ENCODE results near the gene PRKAR1B. TPM values are rescaled to one million over a fixed set of nuclear protein-coding genes. Genes with fewer than 3 reads are reported as not detected.
"Not testable (repeated sequence)": the region's sequence is repeated elsewhere in the genome, so short reads cannot be mapped to it uniquely, and the experiment has no call there.

PRKAR1B gene
- total RNA-seq, 1 experiment from 2014 or later: 27.2 TPM

DNA sequence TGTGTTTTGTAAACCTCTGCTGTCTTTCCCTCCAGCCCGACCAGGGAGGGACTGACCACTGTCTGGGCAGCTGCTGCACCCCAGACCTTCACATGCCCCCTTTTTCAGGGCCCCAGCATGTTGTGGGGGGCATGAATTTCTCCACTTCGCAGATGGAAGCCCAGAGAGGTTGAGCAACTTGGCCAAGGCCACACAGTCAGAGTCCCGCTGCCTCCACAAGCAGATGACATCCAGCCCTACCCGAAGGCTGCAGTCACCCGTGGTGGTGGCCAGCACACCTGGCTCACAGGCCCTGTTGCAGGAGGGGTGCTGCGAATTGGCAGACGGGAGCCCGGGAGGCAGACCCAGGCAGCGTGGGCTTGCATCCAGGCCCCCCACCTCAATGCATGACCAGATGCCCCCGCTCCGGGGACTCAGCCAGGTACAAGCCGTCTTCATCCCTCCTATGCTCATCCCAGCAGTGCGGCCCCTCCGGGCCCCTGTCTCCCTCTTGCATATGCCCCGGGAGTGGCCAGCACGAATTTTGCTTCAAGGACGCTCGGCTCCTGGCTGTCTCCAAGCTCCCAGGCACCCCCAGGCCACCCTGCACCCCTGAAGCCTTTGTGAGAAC lies 171.4 kb downstream of the PRKAR1B start:
- intact Hi-C loops (cut with micrococcal nuclease; ENCODE audit: unreplicated experiment): no loop called here
- no peaks in the 10 kb centered on the region for H3K27me3 ChIP-seq (replicated peaks; ENCODE audit: insufficient read depth, low read depth, low read length, poor library complexity)
- H3K4me3 ChIP-seq (ENCODE audit: low read depth, low read length, poor library complexity, severe bottlenecking): no peak overlapping the region
- CTCF ChIA-PET: no interaction called here
- no TSS peak for BruUV-seq (replicated peaks)
- H3K27ac ChIP-seq (ENCODE audit: low read depth, low read length, poor library complexity, severe bottlenecking): no peak overlapping the region
- DNase-seq (ENCODE audit: low spot score): no peak
- no peaks in the 10 kb centered on the region for H3K9me3 ChIP-seq (ENCODE audit: low read depth, low read length, poor library complexity, severe bottlenecking)
- POLR2A ChIA-PET (ENCODE audit: low non-redundant PET): no interaction called here
- no peak for TF ChIP-seq EZH2 (IDR thresholded peaks at IDR 0.05; ENCODE audit: borderline replicate concordance, low read depth, low read length, poor library complexity, severe bottlenecking)
- TF ChIP-seq, protein P1, sequence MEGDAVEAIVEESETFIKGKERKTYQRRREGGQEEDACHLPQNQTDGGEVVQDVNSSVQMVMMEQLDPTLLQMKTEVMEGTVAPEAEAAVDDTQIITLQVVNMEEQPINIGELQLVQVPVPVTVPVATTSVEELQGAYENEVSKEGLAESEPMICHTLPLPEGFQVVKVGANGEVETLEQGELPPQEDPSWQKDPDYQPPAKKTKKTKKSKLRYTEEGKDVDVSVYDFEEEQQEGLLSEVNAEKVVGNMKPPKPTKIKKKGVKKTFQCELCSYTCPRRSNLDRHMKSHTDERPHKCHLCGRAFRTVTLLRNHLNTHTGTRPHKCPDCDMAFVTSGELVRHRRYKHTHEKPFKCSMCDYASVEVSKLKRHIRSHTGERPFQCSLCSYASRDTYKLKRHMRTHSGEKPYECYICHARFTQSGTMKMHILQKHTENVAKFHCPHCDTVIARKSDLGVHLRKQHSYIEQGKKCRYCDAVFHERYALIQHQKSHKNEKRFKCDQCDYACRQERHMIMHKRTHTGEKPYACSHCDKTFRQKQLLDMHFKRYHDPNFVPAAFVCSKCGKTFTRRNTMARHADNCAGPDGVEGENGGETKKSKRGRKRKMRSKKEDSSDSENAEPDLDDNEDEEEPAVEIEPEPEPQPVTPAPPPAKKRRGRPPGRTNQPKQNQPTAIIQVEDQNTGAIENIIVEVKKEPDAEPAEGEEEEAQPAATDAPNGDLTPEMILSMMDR (conservative IDR thresholded peaks at IDR 0.05; ENCODE audit: low read depth, low read length): no peak
- no peaks in the 10 kb centered on the region for H3K4me1 ChIP-seq (ENCODE audit: insufficient read depth, low read length, poor library complexity, severe bottlenecking)
- no peaks in the 10 kb centered on the region for H3K36me3 ChIP-seq (ENCODE audit: insufficient read depth, low read length, poor library complexity, severe bottlenecking)

DNA sequence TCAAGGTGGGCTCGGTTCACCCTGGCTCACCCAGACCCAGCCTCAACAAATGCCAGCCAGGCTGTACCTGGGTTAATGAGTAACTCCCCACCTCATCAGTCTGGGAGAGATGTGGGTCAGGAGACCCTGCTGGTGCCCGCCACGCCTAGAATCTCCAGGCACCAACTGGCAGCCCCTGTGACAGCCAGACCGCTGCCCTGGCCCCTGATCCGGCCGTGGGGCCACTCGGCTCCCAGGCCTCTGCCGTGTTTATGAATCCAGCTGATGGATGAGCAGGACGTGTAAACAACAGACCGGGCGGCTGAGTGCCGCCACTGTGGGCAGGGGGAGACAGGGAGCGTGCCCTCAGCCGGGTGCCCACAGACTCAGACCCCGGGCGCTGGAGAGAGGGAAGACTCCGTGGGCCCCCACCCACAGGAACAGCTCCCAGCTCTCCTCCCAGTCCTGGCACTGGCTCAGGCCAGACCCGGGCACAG lies 173.4 kb downstream of the PRKAR1B start:
- BruUV-seq (replicated peaks): no TSS peak
- CTCF ChIA-PET: no interaction called here

DNA sequence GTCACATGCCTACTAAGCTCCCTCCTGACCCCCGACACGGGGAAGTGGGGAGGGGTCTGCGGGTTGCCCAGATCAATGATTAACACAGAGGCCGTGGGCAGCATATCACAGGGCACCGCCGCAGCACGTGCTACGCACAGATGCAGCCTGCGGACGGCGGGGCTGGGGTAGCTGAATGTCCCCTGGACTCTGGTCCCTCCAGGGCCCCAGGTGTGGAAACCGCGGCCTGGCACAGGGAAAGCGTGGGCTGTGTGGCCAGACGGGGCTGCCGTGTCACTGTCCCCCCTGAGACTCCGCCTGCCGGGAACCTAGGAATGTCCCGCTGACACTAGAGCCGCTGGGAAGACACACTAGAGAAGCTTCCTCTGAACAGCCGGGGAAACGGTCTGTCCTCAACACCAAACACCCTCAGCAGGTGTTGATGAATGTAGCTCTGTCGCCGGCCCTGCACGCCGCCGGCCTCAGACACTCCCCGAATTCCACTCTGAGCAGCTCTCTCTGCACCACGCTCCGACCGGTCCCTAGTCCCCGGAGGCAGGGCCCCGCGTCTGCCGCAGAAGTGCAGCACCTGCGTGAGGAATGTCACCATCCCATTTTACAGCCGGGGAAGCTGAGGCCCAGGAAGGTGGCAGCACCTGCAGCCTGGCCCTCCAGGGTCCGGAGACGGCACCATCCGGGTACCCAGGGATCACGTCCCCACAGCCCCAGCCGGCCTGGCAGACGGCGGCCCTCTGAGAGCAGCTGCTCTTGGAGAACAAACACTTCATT lies 174.0 kb downstream of the PRKAR1B start:
- no TSS peak for BruUV-seq (replicated peaks)
- intact Hi-C loops (cut with micrococcal nuclease; ENCODE audit: unreplicated experiment): no loop called here
- Histone ChIP-seq H3K4me1 (ENCODE audit: insufficient read depth, low read length, poor library complexity, severe bottlenecking) (no peaks in the 10 kb centered on the region), H3K27me3 (replicated peaks; ENCODE audit: insufficient read depth, low read depth, low read length, poor library complexity) (no peaks in the 10 kb centered on the region), H3K9me3 (ENCODE audit: low read depth, low read length, poor library complexity, severe bottlenecking) (no peaks in the 10 kb centered on the region), H3K27ac (ENCODE audit: low read depth, low read length, poor library complexity, severe bottlenecking) (no peak overlapping the region), H3K4me3 (ENCODE audit: low read depth, low read length, poor library complexity, severe bottlenecking) (no peak overlapping the region), H3K36me3 (ENCODE audit: insufficient read depth, low read length, poor library complexity, severe bottlenecking) (no peaks in the 10 kb centered on the region)
- POLR2A ChIA-PET (ENCODE audit: low non-redundant PET): no interaction called here
- CTCF ChIA-PET: no interaction called here
- DNase-seq (ENCODE audit: low spot score): no peak
- TF ChIP-seq, protein P1 (conservative IDR thresholded peaks at IDR 0.05; ENCODE audit: low read depth, low read length): no peak
- no peak for TF ChIP-seq EZH2 (IDR thresholded peaks at IDR 0.05; ENCODE audit: borderline replicate concordance, low read depth, low read length, poor library complexity, severe bottlenecking)

More for the DNA sequence above, 173.4 kb downstream of the PRKAR1B start:
- Histone ChIP-seq H3K9me3 (ENCODE audit: low read depth, low read length, poor library complexity, severe bottlenecking) (no peaks in the 10 kb centered on the region), H3K27me3 (replicated peaks; ENCODE audit: insufficient read depth, low read depth, low read length, poor library complexity) (no peaks in the 10 kb centered on the region), H3K36me3 (ENCODE audit: insufficient read depth, low read length, poor library complexity, severe bottlenecking) (no peaks in the 10 kb centered on the region), H3K27ac (ENCODE audit: low read depth, low read length, poor library complexity, severe bottlenecking) (no peak overlapping the region), H3K4me1 (ENCODE audit: insufficient read depth, low read length, poor library complexity, severe bottlenecking) (no peaks in the 10 kb centered on the region), H3K4me3 (ENCODE audit: low read depth, low read length, poor library complexity, severe bottlenecking) (no peak overlapping the region)
- no peak for DNase-seq (ENCODE audit: low spot score)
- POLR2A ChIA-PET (ENCODE audit: low non-redundant PET): no interaction called here
- intact Hi-C loops (cut with micrococcal nuclease; ENCODE audit: unreplicated experiment): no loop called here
- TF ChIP-seq EZH2 (IDR thresholded peaks at IDR 0.05; ENCODE audit: borderline replicate concordance, low read depth, low read length, poor library complexity, severe bottlenecking): no peak
- TF ChIP-seq, protein P1 (conservative IDR thresholded peaks at IDR 0.05; ENCODE audit: low read depth, low read length): no peak

DNA sequence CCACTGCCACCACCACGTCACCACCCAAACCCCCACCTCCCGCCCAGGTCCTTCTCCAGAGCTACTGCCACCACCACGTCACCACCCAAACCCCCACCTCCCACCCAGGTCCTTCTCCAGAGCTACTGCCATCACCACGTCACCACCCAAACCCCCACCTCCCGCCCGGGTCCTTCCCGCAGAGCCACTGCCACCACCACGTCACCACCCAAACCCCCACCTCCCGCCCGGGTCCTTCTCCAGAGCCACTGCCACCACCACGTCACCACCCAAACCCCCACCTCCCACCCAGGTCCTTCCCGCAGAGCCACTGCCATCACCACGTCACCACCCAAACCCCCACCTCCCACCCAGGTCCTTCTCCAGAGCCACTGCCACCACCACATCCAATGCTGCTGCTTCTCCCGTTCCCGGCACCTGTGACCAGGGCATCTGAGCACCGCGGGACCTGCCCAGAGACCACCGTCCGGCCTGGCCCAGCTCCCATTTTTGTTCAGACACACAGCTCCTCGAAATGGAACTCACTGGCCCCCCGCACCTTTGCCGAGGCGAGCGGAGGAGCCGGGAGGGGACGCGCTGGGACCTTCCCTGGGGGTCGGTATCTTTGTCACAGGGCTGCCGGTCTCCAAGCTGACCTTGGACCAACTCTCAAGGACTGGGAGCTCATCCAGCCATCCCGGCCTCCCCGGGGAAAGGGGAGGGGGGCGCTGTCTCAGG lies 174.8 kb downstream of the PRKAR1B start:
- POLR2A ChIA-PET (ENCODE audit: low non-redundant PET); BruUV-seq (replicated peaks); CTCF ChIA-PET; H3K4me3 ChIP-seq (ENCODE audit: low read depth, low read length, poor library complexity, severe bottlenecking); DNase-seq (ENCODE audit: low spot score); H3K27ac ChIP-seq (ENCODE audit: low read depth, low read length, poor library complexity, severe bottlenecking); H3K36me3 ChIP-seq (ENCODE audit: insufficient read depth, low read length, poor library complexity, severe bottlenecking); intact Hi-C loops (cut with micrococcal nuclease; ENCODE audit: unreplicated experiment); H3K27me3 ChIP-seq (replicated peaks; ENCODE audit: insufficient read depth, low read depth, low read length, poor library complexity); H3K4me1 ChIP-seq (ENCODE audit: insufficient read depth, low read length, poor library complexity, severe bottlenecking); H3K9me3 ChIP-seq (ENCODE audit: low read depth, low read length, poor library complexity, severe bottlenecking): not testable (repeated sequence)

DNA sequence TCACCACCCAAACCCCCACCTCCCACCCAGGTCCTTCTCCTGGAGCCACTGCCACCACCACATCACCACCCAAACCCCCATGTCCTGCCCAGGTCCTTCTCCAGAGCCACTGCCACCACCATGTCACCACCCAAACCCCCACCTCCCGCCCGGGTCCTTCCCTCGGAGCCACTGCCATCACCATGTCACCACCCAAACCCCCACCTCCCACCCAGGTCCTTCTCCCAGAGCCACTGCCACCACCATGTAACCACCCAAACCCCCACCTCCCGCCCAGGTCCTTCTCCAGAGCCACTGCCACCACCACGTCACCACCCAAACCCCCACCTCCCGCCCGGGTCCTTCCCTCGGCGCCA lies 175.5 kb downstream of the PRKAR1B start:
- CTCF ChIA-PET; H3K9me3 ChIP-seq (ENCODE audit: low read depth, low read length, poor library complexity, severe bottlenecking); H3K27me3 ChIP-seq (replicated peaks; ENCODE audit: insufficient read depth, low read depth, low read length, poor library complexity); BruUV-seq (replicated peaks); H3K36me3 ChIP-seq (ENCODE audit: insufficient read depth, low read length, poor library complexity, severe bottlenecking); POLR2A ChIA-PET (ENCODE audit: low non-redundant PET); H3K4me1 ChIP-seq (ENCODE audit: insufficient read depth, low read length, poor library complexity, severe bottlenecking); H3K27ac ChIP-seq (ENCODE audit: low read depth, low read length, poor library complexity, severe bottlenecking); H3K4me3 ChIP-seq (ENCODE audit: low read depth, low read length, poor library complexity, severe bottlenecking); DNase-seq (ENCODE audit: low spot score); intact Hi-C loops (cut with micrococcal nuclease; ENCODE audit: unreplicated experiment): not testable (repeated sequence)

Data from A673 (cell line).